Testis (tissue), 3 donors: ENCODE measurements around the gene TMEM50A. TPM values are rescaled to one million over a fixed set of nuclear protein-coding genes. Genes with fewer than 3 reads are reported as not detected.
A peak's percentile ranks its signal among the peaks of the same experiment; 100 is the strongest.
"Not testable (repeated sequence)": the region's sequence is repeated elsewhere in the genome, so short reads cannot be mapped to it uniquely, and the experiment has no call there.

Source experiments
- DNase-seq: peaks from one replicate; pipeline ENCODE4 v3.0.0-alpha.2; 2019
- H3K27ac ChIP-seq, 2 donors: fragments of 200-600 bp; sonication (generic); one replicate each; pipeline ENCODE4 v1.5.1; 2019
- H3K27me3 ChIP-seq: fragments of 200-600 bp; sonication (generic); one replicate; pipeline ENCODE4 v1.5.1; 2019
- H3K36me3 ChIP-seq: fragments of 200-600 bp; sonication (generic); one replicate; pipeline ENCODE4 v1.5.1; 2017; ENCODE audit warnings: low read depth; ENCODE audit errors: missing control alignments
- H3K4me1 ChIP-seq: fragments of 200-600 bp; sonication (generic); one replicate; pipeline ENCODE4 v1.5.1; 2019
- H3K4me3 ChIP-seq, 2 donors: fragments of 200-600 bp; sonication (generic); one replicate each; pipeline ENCODE4 v1.5.1; 2017 to 2019
- H3K9me3 ChIP-seq: fragments of 200-600 bp; sonication (generic); one replicate; pipeline ENCODE4 v1.5.1; 2017
- WGBS, 2 donors: methylation state at CpG; one replicate each; pipeline ENCODE4 v1.1.5; 2018; 5-methylcytosine and 5-hydroxymethylcytosine counted together
- intact Hi-C: fragments of 100-400 bp; cut with DNase I; formaldehyde crosslinking; loops from one replicate; pipeline ENCODE4 v1.15.1; 2023; ENCODE audit warnings: low total_unique reads
- polyA plus RNA-seq: library from polyadenylated mRNA; stranded (reverse); fragments of 350-450 nt; fragmentation: Illumina TruSeq; extraction: RNeasy Lipid Tissue Mini Kit (QIAGEN cat#74804); gene quantifications from one replicate; pipeline ENCODE4 v1.2.3, GENCODE V29; 2014; ENCODE audit warnings: low read depth, low replicate concordance; ENCODE audit not compliant: insufficient read depth
- total RNA-seq, 2 donors: library from RNA; depleted of rRNA; stranded (reverse); fragments of >200 nt; gene quantifications; one replicate each; pipeline ENCODE4 v1.2.3, GENCODE V29; 2016
- TF ChIP-seq, protein P1 (sequence below), 3 experiments: fragments of 450-650 bp in 2 of 3; fragments of 200-600 bp in 1 of 3; sonication (generic) in 1 of 3; IDR thresholded peaks; one replicate each; pipeline ENCODE4 v1.5.1; 2016 to 2019; ENCODE audit warnings: antibody characterized with exemption in 3 of 3, mild to moderate bottlenecking in 2 of 3, moderate library complexity in 1 of 3

TMEM50A gene
- total and polyA plus RNA-seq, 3 donors from 2014 or later: 52.6 to 58.0 (median 57.2) TPM

GRCh38 chr1:25402947-25403803, 65.0 kb downstream of the TMEM50A start:
- H3K4me3 ChIP-seq, H3K9me3 ChIP-seq, H3K4me1 ChIP-seq, H3K27me3 ChIP-seq, H3K27ac ChIP-seq, intact Hi-C loops, H3K36me3 ChIP-seq, DNase-seq: not testable (repeated sequence)
- WGBS, 2 donors: 24 to 29% methylated on average over 6 to 7 of the region's 8 CpGs
- TF ChIP-seq, protein P1, sequence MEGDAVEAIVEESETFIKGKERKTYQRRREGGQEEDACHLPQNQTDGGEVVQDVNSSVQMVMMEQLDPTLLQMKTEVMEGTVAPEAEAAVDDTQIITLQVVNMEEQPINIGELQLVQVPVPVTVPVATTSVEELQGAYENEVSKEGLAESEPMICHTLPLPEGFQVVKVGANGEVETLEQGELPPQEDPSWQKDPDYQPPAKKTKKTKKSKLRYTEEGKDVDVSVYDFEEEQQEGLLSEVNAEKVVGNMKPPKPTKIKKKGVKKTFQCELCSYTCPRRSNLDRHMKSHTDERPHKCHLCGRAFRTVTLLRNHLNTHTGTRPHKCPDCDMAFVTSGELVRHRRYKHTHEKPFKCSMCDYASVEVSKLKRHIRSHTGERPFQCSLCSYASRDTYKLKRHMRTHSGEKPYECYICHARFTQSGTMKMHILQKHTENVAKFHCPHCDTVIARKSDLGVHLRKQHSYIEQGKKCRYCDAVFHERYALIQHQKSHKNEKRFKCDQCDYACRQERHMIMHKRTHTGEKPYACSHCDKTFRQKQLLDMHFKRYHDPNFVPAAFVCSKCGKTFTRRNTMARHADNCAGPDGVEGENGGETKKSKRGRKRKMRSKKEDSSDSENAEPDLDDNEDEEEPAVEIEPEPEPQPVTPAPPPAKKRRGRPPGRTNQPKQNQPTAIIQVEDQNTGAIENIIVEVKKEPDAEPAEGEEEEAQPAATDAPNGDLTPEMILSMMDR (IDR thresholded peaks at IDR 0.05): peak in 1 of 3 experiments; percentile 27

DNA sequence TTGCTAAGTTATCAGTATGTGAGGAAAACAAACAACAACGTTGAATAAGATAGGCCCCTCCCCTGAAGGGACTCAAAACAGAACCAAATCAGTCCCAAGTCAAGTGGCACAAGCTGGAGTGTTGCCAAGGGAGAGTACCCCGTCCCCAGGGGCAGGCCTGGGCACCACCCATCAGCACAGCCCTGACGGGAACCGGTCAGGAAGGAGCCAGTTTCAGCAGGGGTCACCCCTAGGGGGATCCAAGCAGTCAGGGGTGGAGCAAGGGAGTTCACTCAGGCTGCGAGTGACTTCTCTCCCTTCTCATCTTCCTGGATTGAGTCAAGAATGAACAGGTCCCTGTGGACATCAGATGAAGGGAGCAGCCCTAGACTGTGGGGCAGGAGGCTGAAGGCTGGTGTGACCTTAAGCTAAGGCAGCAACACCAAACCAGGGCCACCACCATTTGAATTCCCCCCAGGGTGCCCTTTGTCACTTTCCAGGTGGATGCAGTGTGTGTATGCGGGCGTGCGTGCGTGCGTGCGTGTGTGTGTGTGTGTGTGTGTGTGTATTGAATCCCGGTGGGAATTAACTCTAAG, 67.7 kb downstream of the TMEM50A start:
- 89 to 91% methylated on average over 8 of the region's 12 CpGs for WGBS, 2 donors
- intact Hi-C loops, H3K4me3 ChIP-seq: not testable (repeated sequence)

DNA sequence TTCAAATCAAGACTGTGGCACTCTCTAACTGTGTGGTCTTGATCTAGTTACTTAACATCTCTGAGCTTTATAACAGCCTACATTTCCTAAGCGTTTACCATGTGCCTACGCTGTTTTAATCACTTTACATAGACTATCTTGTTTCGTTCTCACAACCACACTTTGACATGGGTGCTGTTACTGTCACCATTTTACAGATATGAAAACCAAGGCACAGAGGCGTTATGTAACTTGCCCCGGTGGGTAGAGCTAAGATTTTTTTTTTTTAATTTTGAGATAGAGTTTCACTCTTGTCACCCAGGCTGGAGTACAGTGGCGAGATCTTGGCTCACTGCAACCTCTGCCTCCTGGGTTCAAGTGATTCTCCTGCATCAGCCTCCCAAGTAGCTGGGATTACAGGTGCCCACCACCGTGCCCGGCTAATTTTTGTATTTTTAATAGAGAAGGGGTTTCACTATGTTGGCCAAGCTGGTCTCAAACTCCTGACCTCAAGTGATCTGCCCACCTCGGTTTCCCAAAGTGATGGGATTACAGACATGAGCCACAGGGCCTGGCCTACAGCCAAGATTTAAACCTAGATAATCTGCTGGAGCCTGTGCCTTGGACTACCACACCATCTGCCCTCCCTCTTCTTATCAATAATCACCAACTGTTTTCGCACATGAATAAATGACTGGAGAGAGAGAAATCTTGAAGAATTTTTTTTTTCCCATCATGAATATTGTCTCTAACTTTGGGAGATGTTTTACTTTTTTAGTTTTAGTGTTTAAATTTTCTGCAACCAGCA, 71.7 kb downstream of the TMEM50A start:
- intact Hi-C loops: not testable (repeated sequence)
- WGBS, 2 donors: 89 to 93% methylated on average over 9 to 10 of the region's 10 CpGs

More for the DNA sequence above, 67.7 kb downstream of the TMEM50A start:
- H3K9me3 ChIP-seq, H3K4me1 ChIP-seq, H3K27me3 ChIP-seq, DNase-seq, H3K27ac ChIP-seq, H3K36me3 ChIP-seq: not testable (repeated sequence)

More for the DNA sequence above, 71.7 kb downstream of the TMEM50A start:
- not testable (repeated sequence) for H3K4me1 ChIP-seq, H3K27me3 ChIP-seq, H3K27ac ChIP-seq, DNase-seq, H3K9me3 ChIP-seq, H3K4me3 ChIP-seq, H3K36me3 ChIP-seq

Other genes with a start within 250 kb of the TMEM50A start
- 10 to 100 TPM; 33.9 to 38.2 TPM for gene SYF2, start 105.8 kb upstream of the TMEM50A start, total RNA-seq
- 40.7 TPM for gene SYF2, start 105.8 kb upstream of the TMEM50A start, polyA plus RNA-seq
- 100 to 1,000 TPM; 171 to 175 TPM for gene RSRP1, start 90.9 kb upstream of the TMEM50A start, total RNA-seq
- gene RSRP1, start 90.9 kb upstream of the TMEM50A start, polyA plus RNA-seq: 73.7 TPM
- under 1 TPM; 0.47 to 0.50 TPM for gene RHD, start 65.8 kb upstream of the TMEM50A start, total RNA-seq
- 0.34 TPM for gene RHD, start 65.8 kb upstream of the TMEM50A start, polyA plus RNA-seq
- gene RHCE, start 82.5 kb downstream of the TMEM50A start, total RNA-seq: 1 to 10 TPM; 3.9 to 4.2 TPM
- 1.2 TPM for gene RHCE, start 82.5 kb downstream of the TMEM50A start, polyA plus RNA-seq
- gene MACO1, start 92.6 kb downstream of the TMEM50A start, total RNA-seq: 10 to 100 TPM; 22.1 to 25.4 TPM
- 51.3 TPM for gene MACO1, start 92.6 kb downstream of the TMEM50A start, polyA plus RNA-seq
- gene LDLRAP1, start 205.3 kb downstream of the TMEM50A start, total RNA-seq: 10 to 100 TPM; 16.6 to 19.8 TPM
- 11.7 TPM for gene LDLRAP1, start 205.3 kb downstream of the TMEM50A start, polyA plus RNA-seq